Sigmoid colon (tissue), 7 donors: ENCODE data around the gene HNRNPLL. TPM values are rescaled to one million over a fixed set of nuclear protein-coding genes. Genes with fewer than 3 reads are reported as not detected.
A peak's percentile ranks its signal among the peaks of the same experiment; 100 is the strongest.

Experiments
- DNase-seq: peaks from one replicate; pipeline ENCODE4 v3.0.0-alpha.2; 2019
- H3K27ac ChIP-seq, 4 donors: fragments of 200-600 bp; sonication (generic); one replicate each; pipeline ENCODE4 v1.5.1; 2016 to 2019; ENCODE audit warnings: mild to moderate bottlenecking in 1 of 4
- H3K27me3 ChIP-seq, 3 donors: fragments of 200-600 bp; sonication (generic); one replicate each; pipeline ENCODE4 v1.5.1; 2019; ENCODE audit warnings: mild to moderate bottlenecking in 1 of 3
- H3K36me3 ChIP-seq, 4 donors: fragments of 200-600 bp; sonication (generic); one replicate each; pipeline ENCODE4 v1.5.1; 2016 to 2019
- H3K4me1 ChIP-seq, 4 donors: fragments of 200-600 bp; sonication (generic); one replicate each; pipeline ENCODE4 v1.5.1; 2017 to 2019
- H3K4me3 ChIP-seq, 4 donors: fragments of 200-600 bp; sonication (generic); one replicate each; pipeline ENCODE4 v1.5.1; 2017 to 2019; ENCODE audit warnings: mild to moderate bottlenecking in 2 of 4, moderate library complexity in 1 of 4
- H3K9me3 ChIP-seq, 4 donors: fragments of 200-600 bp in 3 of 4; sonication (generic) in 3 of 4; one replicate each; pipeline versions ENCODE4 v1.5.1 to v1.6.1; 2013 to 2019
- EP300 ChIP-seq, 4 donors: sonication (generic); formaldehyde crosslinking; IDR thresholded peaks; one replicate each; pipeline ENCODE4 v1.6.1; 2017; ENCODE audit warnings: antibody characterized with exemption in 4 of 4
- POLR2A ChIP-seq, 2 donors: fragments of 450-650 bp; IDR thresholded peaks; one replicate each; pipeline ENCODE4 v1.6.1; 2016; ENCODE audit warnings: antibody characterized with exemption in 2 of 2, mild to moderate bottlenecking in 2 of 2, moderate library complexity in 2 of 2
- POLR2AphosphoS5 ChIP-seq, 4 donors: sonication (generic); formaldehyde crosslinking; IDR thresholded peaks; one replicate each; pipeline ENCODE4 v1.6.1; 2017; ENCODE audit warnings: antibody characterized with exemption in 4 of 4
- WGBS, 2 donors: extraction: QIAGEN DNeasy Blood & Tissue Kit; methylation state at CpG; one replicate each; pipeline ENCODE4 v1.1.7; 2013; 5-methylcytosine and 5-hydroxymethylcytosine counted together
- intact Hi-C: fragments of 100-400 bp; cut with DNase I; formaldehyde crosslinking; loops from one replicate; pipeline ENCODE4 v1.15.1; 2023
- polyA plus RNA-seq, 3 donors: library from polyadenylated mRNA; stranded (reverse); fragments of 200-250 nt; gene quantifications; one replicate each; pipeline ENCODE4 v1.2.3, GENCODE V29; 2013
- total RNA-seq, 4 donors: library from RNA; depleted of rRNA; stranded (reverse); fragments of >200 nt; gene quantifications; one replicate each; pipeline ENCODE4 v1.1.0, GENCODE V29; 2016
- TF ChIP-seq, protein P1 (sequence below), 4 experiments: fragments of 450-650 bp in 3 of 4; fragments of 200-600 bp in 1 of 4; IDR thresholded peaks; one replicate each; pipeline ENCODE4 v1.5.1; 2016 to 2019; ENCODE audit warnings: antibody characterized with exemption in 4 of 4, mild to moderate bottlenecking in 3 of 4, moderate library complexity in 2 of 4
- donor health status: healthy with polysubstance abuse.
- donor health status: Bipolar disorder and iron deficiency.
- donor health status: healthy.

HNRNPLL gene
- total and polyA plus RNA-seq, 7 donors: 16.1 to 82.0 (median 63.7) TPM

- no peak for DNase-seq
- peak overlapping the region; percentile 84 to 93 (median 90) for H3K27ac ChIP-seq
- no peaks in the 10 kb centered on the region for H3K9me3 ChIP-seq
- H3K27me3 ChIP-seq: no peaks in the 10 kb centered on the region
- H3K4me3 ChIP-seq: peak overlapping the region in 2 of 4 donors; percentile 39
- no peaks in the 10 kb centered on the region for H3K36me3 ChIP-seq
- 87 to 88% methylated on average over 3 of the region's 3 CpGs for WGBS, 2 donors
- TF ChIP-seq EP300 (IDR thresholded peaks at IDR 0.05) (no peak), POLR2AphosphoS5 (IDR thresholded peaks at IDR 0.05) (no peak), POLR2A (IDR thresholded peaks at IDR 0.05) (no peak)
- TF ChIP-seq, protein P1, sequence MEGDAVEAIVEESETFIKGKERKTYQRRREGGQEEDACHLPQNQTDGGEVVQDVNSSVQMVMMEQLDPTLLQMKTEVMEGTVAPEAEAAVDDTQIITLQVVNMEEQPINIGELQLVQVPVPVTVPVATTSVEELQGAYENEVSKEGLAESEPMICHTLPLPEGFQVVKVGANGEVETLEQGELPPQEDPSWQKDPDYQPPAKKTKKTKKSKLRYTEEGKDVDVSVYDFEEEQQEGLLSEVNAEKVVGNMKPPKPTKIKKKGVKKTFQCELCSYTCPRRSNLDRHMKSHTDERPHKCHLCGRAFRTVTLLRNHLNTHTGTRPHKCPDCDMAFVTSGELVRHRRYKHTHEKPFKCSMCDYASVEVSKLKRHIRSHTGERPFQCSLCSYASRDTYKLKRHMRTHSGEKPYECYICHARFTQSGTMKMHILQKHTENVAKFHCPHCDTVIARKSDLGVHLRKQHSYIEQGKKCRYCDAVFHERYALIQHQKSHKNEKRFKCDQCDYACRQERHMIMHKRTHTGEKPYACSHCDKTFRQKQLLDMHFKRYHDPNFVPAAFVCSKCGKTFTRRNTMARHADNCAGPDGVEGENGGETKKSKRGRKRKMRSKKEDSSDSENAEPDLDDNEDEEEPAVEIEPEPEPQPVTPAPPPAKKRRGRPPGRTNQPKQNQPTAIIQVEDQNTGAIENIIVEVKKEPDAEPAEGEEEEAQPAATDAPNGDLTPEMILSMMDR (IDR thresholded peaks at IDR 0.05): no peak
- intact Hi-C loops: no loop called here
- H3K4me1 ChIP-seq: peaks cover 0 to 50% (median 28%) of the 10 kb centered on the region in 4 donors
These were observed 86.6 kb downstream of the HNRNPLL start for GRCh38 chr2:38516122-38516521.

- no peaks in the 10 kb centered on the region for H3K36me3 ChIP-seq
- H3K9me3 ChIP-seq: no peaks in the 10 kb centered on the region
- H3K27me3 ChIP-seq: no peaks in the 10 kb centered on the region
- peaks cover 0 to 50% (median 28%) of the 10 kb centered on the region in 4 donors for H3K4me1 ChIP-seq
- no peak for TF ChIP-seq POLR2A (IDR thresholded peaks at IDR 0.05)
- TF ChIP-seq EP300 (IDR thresholded peaks at IDR 0.05): peak in 1 of 4 donors; percentile 63
- TF ChIP-seq, protein P1 (IDR thresholded peaks at IDR 0.05): no peak
- peak; percentile 64 to 75 (median 68) for TF ChIP-seq POLR2AphosphoS5 (IDR thresholded peaks at IDR 0.05)
- H3K4me3 ChIP-seq: peak overlapping the region; percentile 9 to 39 (median 34)
- DNase-seq: peak; percentile 94
- H3K27ac ChIP-seq: peak overlapping the region; percentile 84 to 93 (median 90)
- intact Hi-C loops: no loop called here
- 84% methylated on average over 26 of the region's 26 CpGs for WGBS, 2 donors
These were observed 87.3 kb downstream of the HNRNPLL start for GRCh38 chr2:38515155-38516074.

DNA sequence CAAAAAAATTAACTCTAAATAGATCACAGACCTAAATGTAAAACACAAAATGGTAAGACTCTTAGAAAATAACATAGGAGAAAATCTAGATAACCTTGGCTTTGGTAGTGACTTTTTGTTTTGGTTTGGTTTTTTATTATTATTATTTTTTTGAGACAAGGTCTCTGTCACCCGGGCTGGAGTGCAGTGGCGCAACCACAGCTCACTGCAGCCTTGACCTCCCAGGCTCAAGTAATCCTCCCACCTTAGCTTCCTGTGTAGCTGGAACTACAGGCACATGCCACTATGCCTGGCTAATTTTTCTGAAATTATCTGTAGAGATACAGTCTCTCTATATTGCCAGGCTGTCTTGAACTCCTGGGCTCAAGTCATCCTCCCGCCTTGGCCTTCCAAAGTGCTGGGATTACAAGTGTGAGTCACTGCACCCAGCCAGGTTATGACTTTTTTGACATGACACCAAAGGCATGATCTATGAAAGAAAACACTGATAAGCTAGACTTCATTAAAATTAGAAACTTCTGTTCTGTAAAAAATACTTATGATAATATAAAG lies 88.0 kb downstream of the HNRNPLL start:
- H3K27ac ChIP-seq: peak overlapping the region; percentile 84 to 93 (median 90)
- no peaks in the 10 kb centered on the region for H3K36me3 ChIP-seq
- H3K9me3 ChIP-seq: no peaks in the 10 kb centered on the region
- DNase-seq: no peak
- WGBS, 2 donors: 88 to 91% methylated on average over 3 of the region's 3 CpGs
- no peaks in the 10 kb centered on the region for H3K27me3 ChIP-seq
- intact Hi-C loops: no loop called here
- TF ChIP-seq POLR2A (IDR thresholded peaks at IDR 0.05) (no peak), POLR2AphosphoS5 (IDR thresholded peaks at IDR 0.05) (no peak), EP300 (IDR thresholded peaks at IDR 0.05) (no peak)
- TF ChIP-seq, protein P1 (IDR thresholded peaks at IDR 0.05): no peak
- H3K4me3 ChIP-seq: peak overlapping the region in 2 of 4 donors; percentile 2 to 39
- peaks cover 0 to 56% (median 33%) of the 10 kb centered on the region in 4 donors for H3K4me1 ChIP-seq

DNA sequence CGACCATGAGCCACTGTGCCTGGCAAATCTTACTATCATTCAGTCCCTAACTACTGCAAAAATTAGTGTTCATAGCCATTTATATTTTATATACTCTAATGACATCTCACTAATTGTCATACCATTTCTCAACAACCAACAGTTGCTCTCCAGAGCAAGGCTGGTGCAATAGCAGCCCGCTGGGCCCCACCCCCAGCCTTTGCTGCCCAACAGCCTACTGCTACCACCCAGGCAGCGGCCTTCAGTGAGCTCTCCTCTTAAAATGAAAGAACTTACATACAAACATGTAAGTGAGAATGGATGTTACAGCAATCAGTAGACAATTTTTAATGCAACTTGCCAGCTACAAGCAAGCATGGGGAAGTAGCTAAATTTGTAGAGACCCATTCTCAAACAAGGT lies 90.5 kb downstream of the HNRNPLL start:
- TF ChIP-seq EP300 (IDR thresholded peaks at IDR 0.05) (no peak), POLR2AphosphoS5 (IDR thresholded peaks at IDR 0.05) (no peak), POLR2A (IDR thresholded peaks at IDR 0.05) (no peak)
- TF ChIP-seq, protein P1 (IDR thresholded peaks at IDR 0.05): no peak
- H3K27me3 ChIP-seq: no peaks in the 10 kb centered on the region
- no peaks in the 10 kb centered on the region for H3K9me3 ChIP-seq
- DNase-seq: no peak
- H3K27ac ChIP-seq: peak overlapping the region; percentile 84 to 93 (median 90)
- intact Hi-C loops: no loop called here
- no peaks in the 10 kb centered on the region for H3K36me3 ChIP-seq
- H3K4me3 ChIP-seq: no peak overlapping the region
- H3K4me1 ChIP-seq: peaks cover 0 to 72% (median 50%) of the 10 kb centered on the region in 4 donors
- 60 to 82% methylated on average over 3 of the region's 3 CpGs for WGBS, 2 donors

Other genes starting within 250 kb of the HNRNPLL start
- 100 to 1,000 TPM; 176 to 271 (median 205) TPM for gene ATL2, start 225.7 kb downstream of the HNRNPLL start, total RNA-seq
- 10 to 100 TPM; 12.7 to 26.0 (median 15.0) TPM for gene ATL2, start 225.7 kb downstream of the HNRNPLL start, polyA plus RNA-seq
- gene GALM, start 63.2 kb upstream of the HNRNPLL start, total RNA-seq: 10 to 100 TPM in 3 of 4 donors, 1 to 10 TPM in 1; 9.5 to 35.2 (median 19.0) TPM
- 10 to 100 TPM; 35.5 to 45.1 (median 41.4) TPM for gene GALM, start 63.2 kb upstream of the HNRNPLL start, polyA plus RNA-seq
- gene SRSF7, start 148.4 kb upstream of the HNRNPLL start, total RNA-seq: 100 to 1,000 TPM in 2 of 4 donors, 10 to 100 TPM in 2; 73.1 to 140 (median 97.0) TPM
- 100 to 1,000 TPM in 1 of 3 donors, 10 to 100 TPM in 2; 55.9 to 146 (median 78.6) TPM for gene SRSF7, start 148.4 kb upstream of the HNRNPLL start, polyA plus RNA-seq
- 10 to 100 TPM in 2 of 4 donors, 1 to 10 TPM in 2; 5.4 to 11.1 (median 8.1) TPM for gene GEMIN6, start 175.3 kb upstream of the HNRNPLL start, total RNA-seq
- gene GEMIN6, start 175.3 kb upstream of the HNRNPLL start, polyA plus RNA-seq: 10 to 100 TPM in 1 of 3 donors, 1 to 10 TPM in 2; 5.5 to 10.2 (median 6.6) TPM